ENCODE measurements around the gene COQ4.

Gene COQ4

DNA sequence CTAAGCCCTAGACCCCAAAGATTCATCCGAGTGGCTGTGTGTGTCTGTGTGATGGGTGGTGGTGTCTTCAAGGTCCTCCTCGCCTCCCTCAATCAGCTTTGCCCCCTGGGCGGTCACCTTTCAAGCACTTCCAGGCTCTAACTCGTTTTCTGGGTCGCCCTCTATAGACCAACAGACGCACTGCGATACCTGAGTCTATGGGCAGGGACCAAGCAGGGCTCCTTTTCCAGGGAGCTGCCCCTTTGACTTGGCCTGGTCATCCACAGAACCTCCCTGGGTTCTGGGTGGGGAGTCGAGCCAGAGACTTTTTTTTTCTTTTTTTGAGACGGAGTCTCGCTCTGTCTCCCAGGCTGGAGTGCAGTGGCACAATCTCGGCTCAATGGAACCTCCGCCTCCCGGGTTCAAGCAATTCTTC is 18.8 kb downstream of the COQ4 start:
- Histone ChIP-seq H3K27ac (peak overlapping the region in 2 of 11 experiments; percentile 68 to 70; a peak in 2 of 22 replicates), H3K9ac (peak overlapping the region; percentile 68 to 87 (median 82))

DNA sequence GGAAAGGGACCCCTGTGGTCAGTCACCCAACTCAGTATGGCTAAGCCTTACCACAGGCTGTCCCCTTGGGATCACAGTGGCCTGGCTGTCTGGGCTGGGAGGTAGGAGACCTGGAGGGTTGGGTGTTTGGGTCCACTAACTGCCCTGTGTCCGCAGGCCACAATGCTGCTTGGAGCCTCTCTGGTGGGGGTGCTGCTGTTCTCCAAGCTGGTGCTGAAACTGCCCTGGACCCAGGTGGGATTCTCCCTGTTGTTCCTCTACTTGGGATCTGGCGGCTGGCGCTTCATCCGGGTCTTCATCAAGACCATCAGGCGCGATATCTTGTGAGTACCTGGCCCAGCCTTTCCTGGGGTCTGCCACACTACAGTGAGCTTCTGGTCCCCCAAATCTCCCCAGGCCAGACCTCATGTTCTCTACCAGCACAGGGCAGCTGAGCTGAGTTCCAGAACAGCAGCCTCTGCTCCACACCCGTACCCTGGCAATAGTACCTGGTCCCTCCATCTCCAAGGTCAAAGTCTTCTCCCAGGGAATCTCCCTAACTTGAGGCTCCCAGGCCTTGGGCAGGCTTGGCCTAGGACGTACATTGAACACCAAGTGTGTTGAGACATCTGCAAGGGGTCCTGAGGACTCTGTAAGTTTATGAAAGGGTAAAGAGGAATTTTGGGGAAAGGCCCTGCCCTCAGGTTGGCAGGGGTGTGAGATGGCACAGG is 20.5 kb downstream of the COQ4 start:
- TF ChIP-seq Cebpa-rat (IDR thresholded peaks at IDR 0.05): no peak
- H3K27me3 ChIP-seq: no peaks in the 10 kb centered on the region
- no peaks in the 10 kb centered on the region for H3K9me3 ChIP-seq (replicated peaks in 1 of 11)
- H3K9ac ChIP-seq: peak overlapping the region in 1 of 11 experiments; percentile 1; a peak in 2 of 22 replicates
- H3K27ac ChIP-seq: no peak overlapping the region
- no peak overlapping the region for H3K4me2 ChIP-seq
- peaks cover 55 to 62% (median 59%) of the 10 kb centered on the region in 11 experiments for H3K36me3 ChIP-seq
- H3K4me1 ChIP-seq: peaks cover 0 to 16% (median 12%) of the 10 kb centered on the region in 10 experiments; a peak in 15 of 20 replicates
- peaks cover 0 to 27% (median 14%) of the 10 kb centered on the region in 11 experiments; a peak in 10 of 22 replicates for H4K20me1 ChIP-seq
- H3K4me3 ChIP-seq: no peak overlapping the region

More for the DNA sequence above, 18.8 kb downstream of the COQ4 start:
- Histone ChIP-seq H4K20me1 (peaks cover 0 to 27% (median 14%) of the 10 kb centered on the region in 11 experiments; a peak in 10 of 22 replicates), H3K4me2 (peak overlapping the region; percentile 93 to 99 (median 99)), H3K9me3 (replicated peaks in 1 of 11) (no peaks in the 10 kb centered on the region), H3K36me3 (peaks cover 38 to 47% (median 44%) of the 10 kb centered on the region in 11 experiments), H3K4me3 (peak overlapping the region; percentile 71 to 90 (median 82)), H3K27me3 (no peaks in the 10 kb centered on the region), H3K4me1 (peaks cover 0 to 16% (median 12%) of the 10 kb centered on the region in 10 experiments; a peak in 15 of 20 replicates)
- TF ChIP-seq Cebpa-rat (IDR thresholded peaks at IDR 0.05): no peak

DNA sequence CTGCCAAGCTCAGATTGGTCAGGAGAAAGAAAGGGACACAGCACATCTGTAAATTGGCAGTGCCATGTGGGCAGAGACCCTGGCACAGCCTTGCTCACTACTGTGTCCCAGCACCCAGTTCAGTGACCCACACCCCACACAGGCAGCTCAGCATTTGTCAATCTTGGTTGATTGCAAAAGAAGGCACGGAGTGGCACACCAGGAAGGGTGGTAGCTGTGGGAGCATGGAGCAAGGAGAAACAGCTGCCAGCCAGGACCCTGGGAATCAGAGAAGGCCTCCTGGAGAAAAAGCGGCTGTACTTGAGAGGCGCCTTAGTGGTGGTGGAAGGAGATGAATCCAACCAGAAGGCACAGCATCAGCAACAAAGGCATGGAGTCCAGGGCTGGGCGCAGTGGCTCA is 21.2 kb downstream of the COQ4 start:
- no peak overlapping the region for H3K9ac ChIP-seq
- H3K4me2 ChIP-seq: no peak overlapping the region
- no peaks in the 10 kb centered on the region for H3K9me3 ChIP-seq (replicated peaks in 1 of 11)
- peaks cover 0 to 16% (median 12%) of the 10 kb centered on the region in 10 experiments; a peak in 15 of 20 replicates for H3K4me1 ChIP-seq
- no peak for TF ChIP-seq Cebpa-rat (IDR thresholded peaks at IDR 0.05)
- no peak overlapping the region for H3K27ac ChIP-seq
- peaks cover 0 to 27% (median 14%) of the 10 kb centered on the region in 11 experiments; a peak in 10 of 22 replicates for H4K20me1 ChIP-seq
- no peak overlapping the region for H3K4me3 ChIP-seq
- no peaks in the 10 kb centered on the region for H3K27me3 ChIP-seq
- peaks cover 61 to 68% (median 65%) of the 10 kb centered on the region in 11 experiments for H3K36me3 ChIP-seq

DNA sequence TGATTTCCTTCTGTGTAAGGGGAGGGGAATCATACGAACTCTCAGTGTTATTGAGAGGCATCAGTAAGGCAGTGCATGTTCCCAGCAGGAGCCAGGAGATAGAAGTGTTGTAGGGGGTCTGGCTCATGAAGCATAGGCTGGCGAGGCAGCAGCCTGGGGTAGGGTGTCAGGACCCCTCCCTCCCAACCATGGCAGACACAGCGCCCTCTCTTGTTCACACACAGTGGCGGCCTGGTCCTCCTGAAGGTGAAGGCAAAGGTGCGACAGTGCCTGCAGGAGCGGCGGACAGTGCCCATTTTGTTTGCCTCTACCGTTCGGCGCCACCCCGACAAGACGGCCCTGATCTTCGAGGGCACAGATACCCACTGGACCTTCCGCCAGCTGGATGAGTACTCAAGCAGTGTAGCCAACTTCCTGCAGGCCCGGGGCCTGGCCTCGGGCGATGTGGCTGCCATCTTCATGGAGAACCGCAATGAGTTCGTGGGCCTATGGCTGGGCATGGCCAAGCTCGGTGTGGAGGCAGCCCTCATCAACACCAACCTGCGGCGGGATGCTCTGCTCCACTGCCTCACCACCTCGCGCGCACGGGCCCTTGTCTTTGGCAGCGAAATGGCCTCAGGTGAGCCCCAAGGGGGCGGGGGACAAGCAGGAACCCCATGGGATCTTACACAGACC is 22.4 kb downstream of the COQ4 start:
- Histone ChIP-seq H3K9me3 (replicated peaks in 1 of 11) (no peaks in the 10 kb centered on the region), H3K4me2 (no peak overlapping the region), H3K4me1 (peaks cover 0 to 14% (median 11%) of the 10 kb centered on the region in 10 experiments; a peak in 15 of 20 replicates), H3K9ac (no peak overlapping the region; a peak in 1 of 22 replicates), H3K36me3 (peaks cover 72 to 80% (median 76%) of the 10 kb centered on the region in 11 experiments), H3K27me3 (no peaks in the 10 kb centered on the region), H3K27ac (no peak overlapping the region), H3K4me3 (no peak overlapping the region), H4K20me1 (peaks cover 0 to 27% (median 14%) of the 10 kb centered on the region in 11 experiments; a peak in 10 of 22 replicates)
- TF ChIP-seq Cebpa-rat (IDR thresholded peaks at IDR 0.05): no peak

DNA sequence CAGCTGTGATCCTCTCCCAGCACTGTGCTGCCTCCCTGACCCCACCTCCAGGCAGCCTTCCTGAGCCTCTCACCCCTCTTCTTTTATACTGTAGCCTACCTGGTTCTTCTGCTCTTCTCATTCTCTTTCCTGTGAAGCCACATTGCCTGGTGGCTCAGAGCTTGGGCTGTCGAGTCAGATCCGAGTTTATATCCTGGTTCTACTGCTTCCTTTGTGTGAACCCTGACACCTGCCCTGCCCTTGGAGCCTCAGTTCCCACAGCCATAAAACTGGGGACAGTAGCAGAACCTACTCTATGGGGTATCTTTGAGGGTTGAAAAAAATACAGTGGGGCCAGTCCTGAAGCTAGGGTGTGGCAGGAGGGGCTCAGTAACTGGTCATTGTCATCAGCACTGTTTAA is 26.5 kb downstream of the COQ4 start:
- no peak for TF ChIP-seq Cebpa-rat (IDR thresholded peaks at IDR 0.05)
- Histone ChIP-seq H4K20me1 (peaks cover 0 to 15% (median 0%) of the 10 kb centered on the region in 11 experiments; a peak in 1 of 22 replicates), H3K9me3 (replicated peaks in 1 of 11) (no peaks in the 10 kb centered on the region), H3K36me3 (peaks cover 71 to 98% (median 83%) of the 10 kb centered on the region in 11 experiments), H3K27ac (no peak overlapping the region), H3K9ac (no peak overlapping the region), H3K4me3 (no peak overlapping the region), H3K4me2 (no peak overlapping the region), H3K27me3 (no peaks in the 10 kb centered on the region), H3K4me1 (peaks cover 0 to 5% (median 0%) of the 10 kb centered on the region in 10 experiments; a peak in 1 of 20 replicates)

DNA sequence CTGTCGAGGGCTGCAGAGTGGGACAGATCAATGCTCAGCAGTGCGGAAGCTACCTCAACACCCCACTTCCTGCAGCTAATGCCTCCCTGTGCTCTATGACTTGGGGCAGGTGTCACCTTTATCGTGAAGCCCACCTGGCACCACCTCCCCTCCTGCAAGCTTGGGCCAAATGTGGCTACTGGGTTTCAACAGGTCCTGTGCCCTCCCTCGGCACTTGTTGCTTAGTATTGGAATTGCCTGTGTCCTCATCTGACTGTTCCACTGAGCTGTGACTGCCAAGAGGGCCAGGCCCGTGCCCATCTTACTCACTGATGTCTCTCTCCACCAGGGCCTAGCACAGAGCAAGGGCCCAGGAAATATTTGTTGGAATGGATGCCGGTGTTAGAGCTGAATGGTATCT is 27.1 kb downstream of the COQ4 start:
- H3K4me2 ChIP-seq: no peak overlapping the region
- H4K20me1 ChIP-seq: peaks cover 0 to 15% (median 0%) of the 10 kb centered on the region in 11 experiments; a peak in 1 of 22 replicates
- H3K9me3 ChIP-seq (replicated peaks in 1 of 11): no peaks in the 10 kb centered on the region
- peaks cover 0 to 5% (median 0%) of the 10 kb centered on the region in 10 experiments; a peak in 1 of 20 replicates for H3K4me1 ChIP-seq
- TF ChIP-seq Cebpa-rat (IDR thresholded peaks at IDR 0.05): no peak
- no peak overlapping the region for H3K9ac ChIP-seq
- peaks cover 65 to 98% (median 82%) of the 10 kb centered on the region in 11 experiments for H3K36me3 ChIP-seq
- no peak overlapping the region for H3K27ac ChIP-seq
- no peaks in the 10 kb centered on the region for H3K27me3 ChIP-seq
- H3K4me3 ChIP-seq: no peak overlapping the region

DNA sequence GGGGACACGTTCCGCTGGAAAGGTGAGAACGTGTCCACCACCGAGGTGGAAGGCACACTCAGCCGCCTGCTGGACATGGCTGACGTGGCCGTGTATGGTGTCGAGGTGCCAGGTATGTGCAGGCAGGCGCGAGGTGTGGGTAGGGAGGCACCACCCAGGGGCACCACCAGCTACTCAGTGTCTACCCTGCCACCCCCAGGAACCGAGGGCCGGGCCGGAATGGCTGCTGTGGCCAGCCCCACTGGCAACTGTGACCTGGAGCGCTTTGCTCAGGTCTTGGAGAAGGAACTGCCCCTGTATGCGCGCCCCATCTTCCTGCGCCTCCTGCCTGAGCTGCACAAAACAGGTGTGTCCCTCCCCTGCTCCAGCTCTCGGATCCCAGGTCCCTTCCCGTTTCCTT is 32.8 kb downstream of the COQ4 start:
- no peak overlapping the region for H3K27ac ChIP-seq
- no peak overlapping the region for H3K4me2 ChIP-seq
- TF ChIP-seq Cebpa-rat (IDR thresholded peaks at IDR 0.05): no peak
- H3K4me1 ChIP-seq: peaks cover 0 to 5% (median 0%) of the 10 kb centered on the region in 10 experiments; a peak in 1 of 20 replicates
- no peak overlapping the region for H3K9ac ChIP-seq
- no peak overlapping the region for H3K4me3 ChIP-seq
- no peaks in the 10 kb centered on the region for H3K27me3 ChIP-seq
- H3K36me3 ChIP-seq: peaks cover 31 to 80% (median 53%) of the 10 kb centered on the region in 11 experiments
- H3K9me3 ChIP-seq (replicated peaks in 1 of 11): no peaks in the 10 kb centered on the region
- H4K20me1 ChIP-seq: peaks cover 0 to 10% (median 0%) of the 10 kb centered on the region in 11 experiments; a peak in 1 of 22 replicates

DNA sequence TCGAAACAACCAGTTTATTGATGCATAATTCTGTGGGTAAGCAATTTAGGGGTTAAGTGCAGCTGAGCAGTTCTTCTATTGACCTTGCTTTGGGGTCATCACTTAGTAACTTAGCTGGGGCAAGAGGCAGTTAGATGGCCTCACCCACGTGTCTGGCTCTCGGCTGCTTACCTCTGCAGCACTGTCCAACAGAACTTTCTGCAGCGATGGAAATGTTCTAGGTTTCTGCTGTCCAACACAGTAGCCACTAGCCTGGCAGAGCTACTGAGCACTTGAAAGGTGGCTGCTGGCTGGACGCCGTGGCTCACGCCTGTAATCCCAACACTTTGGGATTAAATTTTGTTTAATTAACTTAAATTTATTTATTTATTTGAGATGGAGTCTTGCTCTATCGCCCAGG is 35.5 kb downstream of the COQ4 start:
- Histone ChIP-seq H4K20me1 (peaks cover 0 to 1% (median 0%) of the 10 kb centered on the region in 11 experiments; a peak in 1 of 22 replicates), H3K4me2 (no peak overlapping the region), H3K36me3 (peaks cover 20 to 54% (median 37%) of the 10 kb centered on the region in 11 experiments), H3K27me3 (no peaks in the 10 kb centered on the region), H3K4me3 (no peak overlapping the region), H3K9ac (no peak overlapping the region), H3K9me3 (replicated peaks in 1 of 11) (no peaks in the 10 kb centered on the region), H3K27ac (no peak overlapping the region), H3K4me1 (peaks cover 7 to 17% (median 15%) of the 10 kb centered on the region in 10 experiments; a peak in 19 of 20 replicates)
- TF ChIP-seq Cebpa-rat (IDR thresholded peaks at IDR 0.05): no peak

DNA sequence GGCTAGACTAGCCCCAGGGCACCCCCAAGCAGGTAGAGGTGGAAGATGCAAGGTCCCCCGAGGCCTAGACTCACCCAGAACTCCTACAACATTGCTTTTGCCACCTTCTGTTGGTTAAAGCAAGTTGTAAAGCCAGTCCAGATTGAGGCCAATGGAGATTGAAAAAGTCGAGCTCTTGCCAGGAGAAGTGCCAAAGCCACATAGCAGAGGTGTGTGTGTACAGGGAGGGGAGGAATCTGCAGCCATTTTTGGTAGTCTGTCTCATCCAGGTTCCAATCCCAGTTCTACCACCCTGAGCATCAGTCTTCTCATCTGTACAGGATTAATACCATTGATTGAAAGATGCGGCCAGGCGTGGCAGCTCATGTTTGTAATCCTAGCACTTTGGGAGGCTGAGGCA is 36.2 kb downstream of the COQ4 start:
- Histone ChIP-seq H3K9ac (no peak overlapping the region), H3K27me3 (no peaks in the 10 kb centered on the region), H3K9me3 (replicated peaks in 1 of 11) (no peaks in the 10 kb centered on the region), H4K20me1 (no peaks in the 10 kb centered on the region), H3K36me3 (peaks cover 17 to 49% (median 32%) of the 10 kb centered on the region in 11 experiments), H3K4me3 (no peak overlapping the region), H3K27ac (no peak overlapping the region), H3K4me1 (peaks cover 7 to 24% (median 18%) of the 10 kb centered on the region in 10 experiments; a peak in 19 of 20 replicates), H3K4me2 (no peak overlapping the region)
- TF ChIP-seq Cebpa-rat (IDR thresholded peaks at IDR 0.05): no peak
